Fibroblast of lung (primary cell): ENCODE results near the gene RGS2. TPM values are rescaled to one million over a fixed set of nuclear protein-coding genes. Genes with fewer than 3 reads are reported as not detected.

Experiments used
- DNase-seq, 2 donors: peaks; one replicate each; pipeline versions ENCODE4 v3.0.0 to v3.0.0-alpha.2; 2010; ENCODE audit warnings: low read depth in 2 of 2
- H2AFZ ChIP-seq: 2 replicates; pipeline ENCODE4 v1.5.1; 2012; ENCODE audit warnings: low read length, control low read depth, inconsistent platforms
- H3K27ac ChIP-seq: 2 replicates; pipeline ENCODE4 v1.5.1; 2011; ENCODE audit warnings: low read length, control low read depth; ENCODE audit not compliant: insufficient read depth
- H3K27me3 ChIP-seq: 2 replicates; pipeline ENCODE4 v1.5.1; 2011; ENCODE audit warnings: mild to moderate bottlenecking, low read length; ENCODE audit not compliant: control insufficient read depth, insufficient read depth
- H3K36me3 ChIP-seq: 2 replicates; pipeline ENCODE4 v1.5.1; 2011; ENCODE audit warnings: low read length; ENCODE audit not compliant: control insufficient read depth, insufficient read depth
- H3K4me1 ChIP-seq: 2 replicates; pipeline ENCODE4 v1.5.1; 2011; ENCODE audit warnings: low read length; ENCODE audit not compliant: control insufficient read depth, insufficient read depth; ENCODE audit errors: extremely low read depth
- H3K4me2 ChIP-seq: 2 replicates; pipeline ENCODE4 v1.5.1; 2011; ENCODE audit warnings: low read length, control low read depth; ENCODE audit not compliant: insufficient read depth; ENCODE audit errors: extremely low read depth
- H3K4me3 ChIP-seq, 4 experiments: fragments of 200-600 bp in 1 of 4; sonication (generic) in 1 of 4; replicated peaks in 1 of 4; 2 replicates each; pipeline ENCODE4 v1.5.1; 2011 to 2016; ENCODE audit warnings: low read length in 4 of 4, low read depth in 3 of 4, mild to moderate bottlenecking in 3 of 4, control low read depth in 2 of 4, inconsistent platforms in 1 of 4, mixed read lengths in 1 of 4; ENCODE audit not compliant: insufficient read depth in 1 of 4; ENCODE audit errors: control extremely low read depth in 1 of 4
- H3K79me2 ChIP-seq: 2 replicates; pipeline ENCODE4 v1.5.1; 2012; ENCODE audit warnings: mild to moderate bottlenecking, low read length, inconsistent platforms; ENCODE audit not compliant: control insufficient read depth, insufficient read depth
- H3K9ac ChIP-seq: 2 replicates; pipeline ENCODE4 v1.5.1; 2011; ENCODE audit warnings: mild to moderate bottlenecking, low read length, control low read depth; ENCODE audit not compliant: insufficient read depth
- H3K9me3 ChIP-seq: 2 replicates; pipeline ENCODE4 v1.5.1; 2012; ENCODE audit warnings: low read depth, low read length; ENCODE audit not compliant: control insufficient read depth, insufficient read depth
- H4K20me1 ChIP-seq: 2 replicates; pipeline ENCODE4 v1.5.1; 2011; ENCODE audit warnings: low read length; ENCODE audit not compliant: control insufficient read depth, insufficient read depth; ENCODE audit errors: extremely low read depth
- CTCF ChIP-seq, 2 donors: IDR thresholded peaks in 1 of 2; conservative IDR thresholded peaks in 1 of 2; 1 replicate in 1 of 2; 2 replicates in 1 of 2; pipeline ENCODE4 v1.5.1; 2011 to 2012; ENCODE audit warnings: low read length in 2 of 2, control low read depth in 1 of 2, inconsistent platforms in 1 of 2, low read depth in 1 of 2, mild to moderate bottlenecking in 1 of 2
- EZH2 ChIP-seq: IDR thresholded peaks from 2 replicates; pipeline ENCODE4 v1.5.1; 2012; ENCODE audit warnings: low read length, control low read depth, mild to moderate bottlenecking; ENCODE audit errors: missing control alignments
- polyA plus RNA-seq, 2 donors: library from polyadenylated mRNA; depleted of rRNA in 1 of 2; stranded (reverse) in 1 of 2; unstranded in 1 of 2; fragments of >200 nt; gene quantifications; 2 replicates each; pipeline ENCODE4 v1.2.1, GENCODE V29; 2011 to 2012; ENCODE audit warnings: missing spikeins in 1 of 2
- total RNA-seq: library from RNA; depleted of rRNA; stranded (reverse); fragments of >200 nt; gene quantifications from 2 replicates; pipeline ENCODE4 v1.2.1, GENCODE V29; 2014

RGS2 gene
- total and polyA plus RNA-seq, 2 donors (not counting 1 experiment from before 2014, with no cell fraction given): 31.7 to 43.9 TPM

GRCh38 chr1:192789871-192790270 lies 19.0 kb upstream of the RGS2 start:
- Histone ChIP-seq H4K20me1 (no peaks in the 10 kb centered on the region), H2AFZ (no peak overlapping the region), H3K4me1 (no peaks in the 10 kb centered on the region), H3K4me2 (no peak overlapping the region), H3K9ac (no peak overlapping the region), H3K9me3 (no peaks in the 10 kb centered on the region), H3K27ac (no peak overlapping the region), H3K36me3 (no peaks in the 10 kb centered on the region), H3K4me3 (no peak overlapping the region), H3K27me3 (no peaks in the 10 kb centered on the region), H3K79me2 (no peaks in the 10 kb centered on the region)
- TF ChIP-seq EZH2 (no peak), CTCF (conservative IDR thresholded peaks at IDR 0.05 in 1 of 2, IDR thresholded peaks at IDR 0.05 in 1 of 2; ENCODE audit: low read depth in 1 of 2, low read length in 2 of 2) (no peak)
- no peak for DNase-seq

GRCh38 chr1:192792628-192793027 lies 16.2 kb upstream of the RGS2 start:
- DNase-seq: no peak

GRCh38 chr1:192793983-192794767 lies 14.7 kb upstream of the RGS2 start:
- H3K4me2 ChIP-seq: no peak overlapping the region
- no peak overlapping the region for H2AFZ ChIP-seq
- no peaks in the 10 kb centered on the region for H3K4me1 ChIP-seq
- TF ChIP-seq EZH2 (no peak), CTCF (conservative IDR thresholded peaks at IDR 0.05 in 1 of 2, IDR thresholded peaks at IDR 0.05 in 1 of 2; ENCODE audit: low read depth in 1 of 2, low read length in 2 of 2) (no peak)
- H3K36me3 ChIP-seq: no peaks in the 10 kb centered on the region
- no peak overlapping the region for H3K9ac ChIP-seq
- no peak overlapping the region for H3K27ac ChIP-seq
- H3K9me3 ChIP-seq: no peaks in the 10 kb centered on the region
- H3K27me3 ChIP-seq: no peaks in the 10 kb centered on the region
- no peaks in the 10 kb centered on the region for H4K20me1 ChIP-seq
- H3K4me3 ChIP-seq: no peak overlapping the region
- peak in 1 of 2 donors; percentile 33 for DNase-seq
- no peaks in the 10 kb centered on the region for H3K79me2 ChIP-seq

More at GRCh38 chr1:192792628-192793027, 16.2 kb upstream of the RGS2 start:
- H3K9me3 ChIP-seq: no peaks in the 10 kb centered on the region
- TF ChIP-seq CTCF (conservative IDR thresholded peaks at IDR 0.05 in 1 of 2, IDR thresholded peaks at IDR 0.05 in 1 of 2; ENCODE audit: low read depth in 1 of 2, low read length in 2 of 2): no peak
- no peak for TF ChIP-seq EZH2
- no peaks in the 10 kb centered on the region for H3K27me3 ChIP-seq
- H3K4me2 ChIP-seq: no peak overlapping the region
- H2AFZ ChIP-seq: no peak overlapping the region
- H4K20me1 ChIP-seq: no peaks in the 10 kb centered on the region
- no peaks in the 10 kb centered on the region for H3K36me3 ChIP-seq
- H3K4me1 ChIP-seq: no peaks in the 10 kb centered on the region
- H3K4me3 ChIP-seq: no peak overlapping the region
- no peak overlapping the region for H3K9ac ChIP-seq
- H3K79me2 ChIP-seq: no peaks in the 10 kb centered on the region
- no peak overlapping the region for H3K27ac ChIP-seq
